Stimulated activated naive CD4-positive, alpha-beta T cell (primary cell): ENCODE measurements around the gene GPNMB.
A peak's percentile ranks its signal among the peaks of the same experiment; 100 is the strongest.
"Not testable (repeated sequence)": the region's sequence is repeated elsewhere in the genome, so short reads cannot be mapped to it uniquely, and the experiment has no call there.

Experiments
- DNase-seq, 6 experiments: peaks; one replicate each; lab custom pipeline; 2025; lab: John Stamatoyannopoulos, UW

GPNMB gene

DNA sequence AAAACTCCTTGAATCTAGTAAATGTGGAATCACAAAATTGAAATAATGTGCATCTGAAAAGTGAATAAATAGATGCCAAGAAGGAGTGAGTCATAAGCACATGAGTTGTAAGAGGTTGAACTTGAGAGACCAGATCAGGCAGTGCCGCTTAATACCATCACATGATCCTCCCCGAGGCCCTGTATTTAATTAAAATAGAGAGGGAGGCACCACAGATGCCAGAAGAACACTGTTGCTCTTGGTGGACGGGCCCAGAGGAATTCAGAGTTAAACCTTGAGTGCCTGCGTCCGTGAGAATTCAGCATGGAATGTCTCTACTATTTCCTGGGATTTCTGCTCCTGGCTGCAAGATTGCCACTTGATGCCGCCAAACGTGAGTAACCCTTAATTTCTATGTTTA, at the start of gene GPNMB:
Gene GPNMB, plus strand, starts transcription at position 221 of the 400 bp plus-strand sequence. Its CDS starts 83 bp downstream, at position 304.
- no peak for DNase-seq

DNA sequence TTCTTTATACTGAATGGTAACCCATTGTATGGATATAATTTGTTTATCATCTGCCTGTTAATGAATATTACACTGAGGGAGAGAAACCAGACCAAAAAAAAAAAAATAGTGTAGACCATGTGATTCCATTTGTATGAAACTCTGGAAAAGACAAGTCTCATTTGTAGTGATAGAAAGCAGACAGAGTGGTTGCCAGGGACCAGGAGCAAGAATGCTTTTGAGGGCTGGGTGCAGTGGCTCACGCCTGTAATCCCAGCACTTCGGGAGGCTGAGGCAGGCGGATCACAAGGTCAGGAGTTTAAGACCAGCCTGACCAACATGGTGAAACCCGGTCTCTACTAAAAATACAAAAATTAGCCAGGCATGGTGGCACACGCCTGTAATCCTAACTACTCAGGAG, 48.8 kb upstream of the GPNMB start:
- not testable (repeated sequence) for DNase-seq

DNA sequence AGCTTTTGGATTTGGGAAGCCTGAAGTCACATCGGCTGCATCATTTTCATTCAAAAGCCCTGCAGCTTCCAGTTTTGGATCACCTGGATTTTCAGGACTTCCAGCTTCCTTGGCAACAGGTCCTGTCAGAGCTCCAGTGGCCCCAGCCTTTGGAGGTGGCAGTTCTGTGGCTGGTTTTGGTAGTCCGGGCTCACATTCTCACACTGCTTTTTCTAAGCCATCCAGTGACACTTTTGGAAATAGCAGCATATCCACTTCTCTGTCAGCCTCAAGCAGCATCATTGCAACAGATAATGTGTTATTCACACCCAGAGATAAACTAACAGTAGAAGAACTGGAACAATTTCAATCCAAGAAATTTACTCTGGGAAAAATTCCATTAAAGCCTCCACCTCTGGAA, 46.2 kb upstream of the GPNMB start:
- no peak for DNase-seq

DNA sequence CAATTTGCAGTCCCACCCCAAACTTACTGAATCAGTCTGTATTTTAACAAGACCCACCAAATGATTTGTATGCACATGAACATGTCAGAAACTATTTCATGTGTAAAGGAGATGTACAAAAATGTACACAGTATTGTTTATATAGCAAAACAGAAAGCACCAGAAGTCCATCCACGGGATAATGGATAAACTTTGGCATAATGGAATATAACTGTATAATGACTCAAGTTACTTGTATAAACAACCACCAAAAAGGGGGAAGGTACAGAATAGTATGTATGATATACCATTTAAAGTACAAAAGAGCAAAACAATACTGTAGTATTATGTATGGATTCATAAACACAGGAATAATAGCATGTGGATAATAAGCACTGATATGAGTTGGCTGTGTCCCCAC, 42.3 kb upstream of the GPNMB start:
- DNase-seq = no peak

DNA sequence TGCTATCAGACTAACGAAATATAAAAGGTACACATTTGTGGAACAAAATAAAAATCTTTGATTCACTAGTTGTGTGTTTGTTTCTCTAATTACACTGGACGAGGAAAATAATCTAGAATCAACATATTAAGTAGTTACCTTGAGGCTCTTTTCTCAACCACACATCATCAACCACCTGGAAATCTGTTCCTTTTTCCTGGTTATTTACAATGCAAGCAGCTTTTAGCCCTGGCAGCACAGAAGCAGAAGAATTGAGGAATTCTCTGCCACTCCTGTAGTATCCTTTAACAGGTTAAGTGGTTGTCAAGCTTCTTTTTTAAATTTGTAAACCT, 41.0 kb upstream of the GPNMB start:
- no peak for DNase-seq

DNA sequence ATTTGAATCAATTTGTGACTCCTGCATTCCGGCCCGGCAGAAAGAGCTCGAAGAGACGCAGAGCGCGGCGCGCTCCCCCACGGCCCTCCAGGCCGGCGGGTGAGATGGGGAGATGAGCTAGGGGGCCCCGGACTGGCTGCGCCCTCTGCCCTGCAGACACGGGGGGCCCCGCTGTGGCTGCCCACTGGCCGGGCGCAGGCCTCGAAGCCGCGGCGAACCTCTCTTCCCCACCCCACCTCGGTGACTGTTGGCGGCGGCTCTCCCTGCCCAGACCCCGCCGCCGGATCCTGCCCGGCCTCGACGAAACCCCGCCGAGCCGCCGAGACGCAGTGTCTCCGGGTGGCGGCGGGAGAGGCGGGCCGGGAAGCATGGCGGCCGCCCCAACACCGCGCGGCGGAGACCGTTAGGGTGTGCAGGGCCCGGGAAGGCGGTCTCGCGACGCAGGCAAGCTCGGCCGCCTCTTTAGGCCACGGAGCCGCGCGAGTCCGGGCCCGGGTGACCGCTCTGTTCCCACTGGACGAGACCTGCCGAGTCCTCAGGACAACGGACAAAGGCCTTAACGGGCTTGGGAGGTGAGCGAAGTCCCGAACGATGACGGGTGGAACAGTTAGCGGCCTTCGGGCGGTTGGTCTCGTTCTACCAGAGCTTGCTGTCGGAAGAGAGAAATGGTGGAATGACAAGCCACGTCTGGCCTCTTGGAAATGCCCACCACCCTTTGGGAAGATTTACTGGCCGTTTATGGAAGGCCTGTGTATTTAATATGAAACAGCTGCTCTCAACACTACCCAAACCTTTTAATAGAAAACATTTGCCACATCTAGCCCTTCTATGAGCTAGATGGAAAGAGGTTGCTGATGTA, 40.4 kb upstream of the GPNMB start:
- DNase-seq = peak in 2 of 6 experiments; percentile 7 to 23

DNA sequence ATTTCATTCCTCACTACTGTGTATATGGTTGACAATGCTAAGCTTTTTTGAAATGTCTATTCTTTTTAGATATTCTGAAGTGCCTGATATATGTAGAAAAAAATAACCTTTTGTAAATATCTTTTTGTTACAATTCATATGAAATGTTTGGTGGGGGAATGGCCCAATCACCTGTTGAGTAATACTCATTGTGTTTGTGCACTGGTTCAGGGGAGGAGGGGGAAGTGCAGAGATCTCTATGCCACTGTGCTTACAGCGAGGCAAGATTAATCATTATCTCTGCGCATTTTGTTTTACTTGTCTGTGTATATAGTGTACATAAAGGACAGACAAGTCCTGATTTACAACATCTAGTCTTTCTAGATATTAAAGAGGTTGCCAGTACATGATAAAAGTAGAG, 39.6 kb upstream of the GPNMB start:
- DNase-seq = no peak

DNA sequence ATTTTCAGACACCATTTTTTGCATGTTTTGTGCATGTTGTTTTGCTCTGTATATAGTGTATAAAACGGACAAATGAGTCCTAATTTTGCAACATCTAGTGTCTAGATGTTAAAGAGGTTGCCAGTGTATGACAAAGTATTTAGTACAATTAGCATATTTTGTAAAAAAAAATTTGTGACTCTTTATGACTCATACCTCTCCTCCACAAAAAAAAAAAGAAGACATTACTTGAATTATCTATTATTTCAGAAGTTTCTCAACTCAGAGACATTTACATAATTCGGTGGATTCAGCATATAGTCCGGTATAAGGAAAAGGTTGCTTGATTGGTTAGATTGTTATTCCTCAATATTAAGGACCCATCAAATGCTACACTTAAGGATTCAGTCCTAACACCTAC, 38.7 kb upstream of the GPNMB start:
- no peak for DNase-seq

DNA sequence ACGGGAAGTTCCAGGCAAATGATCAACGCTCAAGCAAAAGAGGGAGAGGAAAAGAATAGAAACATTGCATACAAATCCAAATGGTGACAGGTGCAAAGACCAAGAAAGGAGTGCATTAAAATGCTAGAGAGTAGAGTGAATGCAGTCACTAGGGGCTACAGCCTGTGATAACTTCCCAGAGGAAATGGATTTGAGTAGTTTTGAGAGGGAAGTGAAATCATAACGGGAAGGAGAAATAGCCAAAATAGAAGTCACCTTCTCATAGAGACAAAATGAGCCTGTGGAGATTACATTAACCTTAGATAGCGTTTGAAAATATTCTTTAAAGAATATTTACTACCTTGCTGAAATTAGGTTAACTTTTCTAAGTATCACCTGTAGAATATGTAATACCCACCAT, 38.3 kb upstream of the GPNMB start:
- no peak for DNase-seq

DNA sequence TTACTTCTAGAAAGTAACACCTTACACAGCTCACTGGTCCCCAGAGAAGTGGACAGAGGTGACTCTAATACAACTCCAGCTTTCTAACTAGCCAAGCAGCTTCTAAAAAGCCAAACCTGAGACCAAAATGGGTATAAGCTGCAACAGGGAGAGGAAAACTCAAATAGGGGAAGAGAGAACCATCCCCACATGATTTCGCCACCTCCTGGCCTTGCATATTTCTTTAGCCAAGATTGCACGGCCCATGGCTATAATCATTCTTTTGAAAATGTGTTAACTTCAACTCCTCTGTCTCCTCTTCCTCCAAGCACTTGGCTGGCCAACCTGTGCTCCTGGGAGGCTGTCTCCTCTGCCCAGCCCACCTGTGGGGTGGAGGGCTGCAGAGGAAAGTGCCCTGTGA, 36.1 kb upstream of the GPNMB start:
- DNase-seq = no peak

DNA sequence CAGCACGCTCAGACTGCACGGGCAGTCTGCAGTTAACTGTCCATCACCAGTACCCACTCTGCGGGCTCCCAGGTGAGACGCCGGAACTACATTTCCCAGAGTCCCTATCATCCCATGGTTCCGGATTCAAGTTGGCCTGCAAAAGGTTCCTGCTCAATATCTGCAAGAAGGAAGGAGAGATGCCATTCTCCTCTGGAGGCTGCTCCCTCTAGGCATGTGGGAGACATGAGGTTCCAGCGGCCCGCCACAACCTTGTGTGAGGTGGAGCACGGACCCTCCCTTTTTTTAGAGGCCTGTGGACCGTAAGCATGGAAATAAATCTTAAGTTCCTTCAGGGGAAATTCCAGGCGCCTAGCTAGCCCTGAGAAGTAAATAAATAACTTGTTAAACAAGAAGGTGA, 35.0 kb upstream of the GPNMB start:
- DNase-seq = no peak

DNA sequence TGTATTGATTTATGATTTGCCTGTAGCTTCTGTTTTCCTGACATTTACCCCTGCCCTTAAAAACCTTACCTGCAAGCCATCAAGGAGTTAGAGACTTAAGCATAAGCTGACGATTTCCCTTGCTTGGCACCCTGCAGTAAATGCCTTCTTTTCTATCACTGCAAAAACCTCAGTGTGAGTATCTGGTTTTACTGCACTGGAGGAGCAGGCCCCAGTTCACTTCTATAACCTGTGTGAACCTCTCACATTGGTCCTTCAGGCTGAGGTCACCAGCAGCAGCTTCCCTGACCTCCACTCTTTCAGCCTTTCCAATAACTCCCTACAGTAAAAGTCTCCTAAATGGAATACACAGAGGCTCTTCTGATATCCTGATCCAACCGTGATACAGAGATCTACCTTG, 34.2 kb upstream of the GPNMB start:
- no peak for DNase-seq

DNA sequence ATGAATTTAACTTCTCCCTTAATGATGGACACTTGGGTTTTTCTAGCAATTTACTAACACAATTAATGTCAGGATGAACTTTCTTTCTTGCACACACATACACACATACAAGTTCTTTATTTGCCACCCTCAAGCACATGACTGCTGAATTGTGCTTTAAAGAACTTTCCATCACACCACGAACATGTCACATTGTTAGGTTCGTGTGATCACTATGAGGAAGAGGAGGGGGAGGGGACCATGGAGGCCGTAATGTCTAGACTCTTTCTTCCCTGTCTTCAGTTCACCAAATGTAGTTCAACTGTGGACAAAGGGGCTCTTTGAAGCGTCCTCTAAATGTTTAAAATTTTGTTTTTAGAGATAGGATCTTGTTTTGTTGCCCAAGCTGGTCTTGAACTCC, 33.7 kb upstream of the GPNMB start:
- no peak for DNase-seq

DNA sequence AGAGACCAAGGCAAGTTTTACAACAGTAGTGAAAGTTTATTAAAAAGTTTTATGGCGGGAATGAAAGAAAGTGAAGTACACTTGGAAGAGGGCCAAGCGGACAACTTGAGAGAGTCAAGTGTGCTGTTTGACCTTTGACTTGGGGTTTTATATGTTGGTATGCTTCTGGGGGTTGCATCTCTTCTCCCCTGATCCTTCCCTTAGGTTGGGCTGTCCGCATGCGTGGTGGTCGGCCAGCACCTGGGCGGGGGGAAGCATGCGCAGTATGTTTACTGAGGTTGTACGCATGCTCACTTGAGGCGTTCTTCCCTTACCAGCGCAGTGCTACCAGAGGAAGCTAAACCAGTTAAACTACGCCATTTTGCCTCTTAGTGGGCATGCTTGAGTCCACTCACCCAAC, 32.8 kb upstream of the GPNMB start:
- no peak for DNase-seq

DNA sequence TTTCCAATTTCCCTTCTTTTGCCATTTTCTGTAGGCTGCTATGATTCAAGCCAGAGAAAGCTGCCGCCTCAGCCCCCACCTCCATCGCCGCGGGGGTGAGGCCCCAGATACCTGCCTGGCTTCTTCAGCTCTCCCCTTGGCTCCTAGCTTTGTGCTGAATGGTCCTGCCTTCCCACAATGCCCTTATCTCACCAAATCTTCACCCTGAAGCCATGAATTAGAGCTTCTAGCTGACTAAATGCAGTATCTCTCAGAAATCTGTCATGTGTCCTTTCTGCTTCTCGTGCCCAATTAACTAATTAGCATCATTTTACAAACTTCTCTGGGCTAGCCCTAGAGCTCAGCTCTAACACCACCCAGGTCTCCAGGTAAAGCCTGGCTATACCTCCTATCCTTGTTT, 32.2 kb upstream of the GPNMB start:
- DNase-seq = no peak

DNA sequence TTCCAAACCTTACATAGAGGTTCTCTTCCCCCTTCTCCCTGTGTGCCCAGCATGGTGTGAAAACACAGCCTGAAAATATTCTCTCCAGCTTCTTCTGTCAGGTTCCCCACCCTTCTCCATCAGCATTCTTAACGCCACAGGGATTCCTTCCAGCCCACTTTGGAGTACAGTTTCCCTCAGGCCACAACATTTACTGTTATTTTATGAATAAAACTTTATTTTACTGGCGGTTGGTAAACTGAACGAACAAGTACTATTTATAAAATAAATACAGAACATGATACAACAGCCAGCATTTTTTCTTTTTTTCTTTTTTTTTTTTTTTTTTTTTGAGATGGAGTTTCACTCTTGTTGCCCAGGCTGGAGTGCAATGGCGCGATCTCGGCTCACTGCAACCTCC, 31.6 kb upstream of the GPNMB start:
- no peak for DNase-seq

DNA sequence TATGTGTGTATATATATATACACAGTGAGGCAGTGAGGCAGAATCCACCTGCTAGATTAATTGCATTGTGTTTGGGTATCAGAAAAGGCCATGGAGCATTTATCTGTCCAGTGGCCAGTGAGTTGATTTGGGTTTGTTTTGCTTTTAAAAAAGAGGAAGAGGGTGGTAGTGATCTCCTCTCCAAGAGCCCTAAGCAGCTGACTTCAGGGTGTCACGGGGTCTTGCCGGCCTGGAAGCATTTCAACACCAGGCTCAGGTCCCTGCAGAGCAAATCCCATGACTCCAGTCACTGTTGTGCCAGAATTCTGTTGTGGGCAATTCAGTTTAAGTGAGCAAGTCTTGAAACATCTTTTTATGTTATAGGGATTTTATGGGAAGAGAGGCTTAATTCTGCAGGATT, 30.6 kb upstream of the GPNMB start:
- DNase-seq = no peak

DNA sequence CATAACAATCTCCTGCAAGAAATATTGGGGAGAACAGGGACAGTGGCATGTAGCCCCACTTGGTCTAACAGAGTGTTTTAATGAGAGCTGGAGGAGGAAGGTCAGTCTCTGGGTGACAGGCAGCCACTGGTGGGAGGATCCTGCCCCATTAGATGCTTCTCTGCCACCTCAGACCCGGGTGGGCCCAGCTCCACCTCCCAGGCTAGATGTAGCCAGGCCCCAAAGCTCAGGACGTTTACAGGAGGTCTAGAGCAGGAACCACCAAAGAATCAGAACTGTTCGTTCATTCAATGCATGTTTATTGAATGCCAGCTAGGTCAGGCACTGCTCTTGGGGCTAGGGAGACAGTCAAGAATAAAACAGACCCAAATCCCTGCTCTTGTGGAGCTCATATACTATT, 28.4 kb upstream of the GPNMB start:
- DNase-seq = no peak

DNA sequence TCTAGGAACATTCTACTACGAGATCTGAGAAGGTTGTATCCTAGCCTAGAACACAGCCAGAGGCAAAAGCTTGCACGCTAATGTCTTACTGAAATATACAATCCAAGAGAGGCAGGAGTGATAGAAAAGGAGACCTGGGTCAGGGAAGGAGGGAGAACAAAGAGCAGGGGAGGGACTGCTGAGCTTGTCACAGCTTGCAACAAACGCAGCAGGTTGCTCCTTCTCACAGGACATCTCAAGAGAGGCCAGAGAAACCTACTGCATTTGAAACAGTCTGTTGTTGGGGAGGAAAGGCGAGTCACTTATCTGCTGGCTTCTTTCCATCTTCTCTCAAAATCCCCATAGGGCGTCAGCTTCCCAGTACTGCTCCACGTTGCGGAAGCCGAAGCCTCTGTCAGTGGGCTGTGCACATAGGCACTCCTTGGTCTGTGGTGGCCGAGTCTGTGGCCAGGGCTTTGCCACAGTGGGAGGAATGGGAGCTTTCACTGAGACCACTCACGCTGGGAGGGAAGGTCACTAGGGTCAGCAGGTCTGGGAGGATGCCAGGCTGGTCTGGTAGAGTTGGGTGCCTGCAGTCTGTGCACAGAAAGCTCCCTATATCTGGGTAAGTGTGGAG, 25.8 kb upstream of the GPNMB start:
- DNase-seq = no peak

DNA sequence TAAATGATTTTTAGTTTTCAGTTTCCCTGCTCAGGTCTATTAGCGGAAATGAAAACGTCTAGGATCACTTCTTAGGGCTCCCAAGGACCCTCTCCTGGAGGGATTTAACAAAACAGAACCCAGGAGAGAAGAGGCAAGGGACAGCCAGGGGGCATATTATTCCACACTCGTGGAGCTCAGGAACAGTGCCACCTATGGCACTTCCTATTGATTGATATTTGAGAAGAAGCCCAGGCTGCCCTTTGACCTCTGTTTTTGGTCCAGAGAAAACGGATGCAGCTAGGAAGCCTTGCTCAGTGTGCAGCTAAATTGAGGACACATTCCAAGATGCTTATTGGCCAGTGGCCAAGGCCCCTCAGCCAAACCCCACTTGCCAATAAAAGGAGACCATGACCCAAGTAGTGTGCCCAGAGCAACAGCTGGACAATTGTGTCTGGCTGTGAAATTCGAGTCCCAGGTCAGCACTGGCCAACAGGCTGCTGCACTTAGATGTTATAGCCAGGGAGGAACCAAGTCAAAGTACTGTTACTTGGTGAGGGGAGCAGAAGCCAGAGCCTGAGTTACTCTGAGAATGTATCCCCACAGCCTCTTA, 24.0 kb upstream of the GPNMB start:
- no peak for DNase-seq

DNA sequence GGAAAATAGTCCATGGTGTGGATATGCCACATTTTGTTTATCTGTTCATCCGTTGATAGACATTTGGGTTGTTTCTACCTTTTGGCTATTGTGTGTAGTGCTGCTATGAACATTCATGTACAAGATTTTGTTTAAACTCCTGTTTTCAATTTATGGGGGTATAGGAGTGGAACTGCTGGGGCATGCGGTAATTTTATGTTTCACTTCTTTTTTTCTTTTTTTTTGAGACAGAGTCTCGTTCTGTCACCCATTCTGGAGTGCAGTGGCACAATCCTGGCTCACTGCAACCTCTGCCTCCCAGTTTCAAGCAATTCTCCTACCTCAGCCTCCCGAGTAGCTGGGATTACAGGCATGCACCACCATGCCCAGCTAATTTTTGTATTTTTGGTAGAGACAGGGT, 22.2 kb upstream of the GPNMB start:
- DNase-seq = not testable (repeated sequence)

DNA sequence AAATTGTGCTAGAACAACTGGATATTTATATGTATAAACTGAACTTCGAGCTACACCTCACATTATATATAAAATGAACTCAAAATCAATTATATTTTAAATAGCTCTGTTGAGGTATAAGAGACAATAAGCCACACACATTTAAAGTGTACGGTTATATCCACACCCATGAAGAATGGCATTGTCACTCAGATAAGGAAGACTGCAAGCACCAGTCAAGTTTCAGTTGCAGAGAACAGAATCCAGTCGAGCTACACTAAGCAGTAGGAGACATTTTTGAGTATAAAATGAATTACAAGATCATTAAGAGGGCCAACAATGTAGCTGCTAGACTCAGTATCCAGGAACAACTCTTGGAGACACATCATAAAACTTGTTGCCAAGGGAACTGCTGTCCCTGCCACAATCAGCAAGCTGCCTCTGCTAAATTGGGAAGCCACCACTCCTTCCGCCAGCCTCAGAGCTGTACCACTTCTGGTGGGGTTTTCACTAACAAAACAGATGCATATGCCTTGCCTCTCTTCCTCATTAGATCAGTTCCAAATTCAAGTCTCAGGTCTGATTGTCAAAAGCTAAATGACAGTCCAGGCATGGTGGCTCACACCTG, 19.6 kb upstream of the GPNMB start:
- DNase-seq = no peak

DNA sequence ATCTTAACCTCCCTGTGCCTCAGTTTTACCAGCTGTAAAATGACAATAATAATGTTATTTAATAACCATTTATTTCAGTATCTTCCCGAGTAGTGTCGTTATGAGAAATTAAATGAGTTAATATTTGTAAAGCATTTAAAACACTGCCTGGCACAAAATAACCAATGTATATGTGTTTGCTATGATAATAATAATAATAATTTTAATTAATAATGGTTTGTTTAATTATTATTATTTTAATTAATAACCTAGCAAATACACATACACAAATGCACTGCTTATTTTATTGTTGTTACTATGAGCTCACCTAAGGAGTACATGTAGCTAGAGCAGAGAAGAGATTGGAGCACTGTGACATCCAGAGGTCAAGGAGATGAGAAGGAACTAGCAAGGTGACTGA, 18.2 kb upstream of the GPNMB start:
- DNase-seq = no peak
